Activated T-cell treated with anti-CD3 and anti-CD28 coated beads, Interleukin-2, amount 50 U/mL, for 24 hours (primary cell): ENCODE measurements around the gene CATSPERZ.

Experiments used
- DNase-seq: peaks from one replicate; pipeline ENCODE4 v3.0.0-alpha.2; 2020
- H3K27ac Mint-ChIP-seq: 2 replicates; pipeline ENCODE4 v1.8.0; 2020; ENCODE audit warnings: mild to moderate bottlenecking, mixed read lengths
- H3K27me3 Mint-ChIP-seq: 2 replicates; pipeline ENCODE4 v1.8.0; 2020; ENCODE audit warnings: mixed read lengths
- H3K36me3 Mint-ChIP-seq: 2 replicates; pipeline ENCODE4 v1.8.0; 2020; ENCODE audit warnings: low read depth, mixed read lengths
- H3K4me1 Mint-ChIP-seq: 2 replicates; pipeline ENCODE4 v1.8.0; 2020; ENCODE audit warnings: low read depth, mixed read lengths
- H3K4me3 Mint-ChIP-seq: 2 replicates; pipeline ENCODE4 v1.8.0; 2020; ENCODE audit warnings: mild to moderate bottlenecking, moderate library complexity, mixed read lengths
- H3K9me3 Mint-ChIP-seq: 2 replicates; pipeline ENCODE4 v1.8.0; 2020; ENCODE audit warnings: mixed read lengths

CATSPERZ gene

GRCh38 chr11:64299847-64300648 is at the start of gene CATSPERZ:
Gene CATSPERZ (plus strand): TSS chr11:64300358. CDS start chr11:64300411, 53 bp downstream.
- peaks cover 70% of the 10 kb centered on the region for H3K27me3 Mint-ChIP-seq
- peak; percentile 51 for DNase-seq
- no peaks in the 10 kb centered on the region for H3K9me3 Mint-ChIP-seq
- no peak within 1 kb of the TSS for H3K27ac Mint-ChIP-seq
- H3K4me3 Mint-ChIP-seq: peak within 1 kb of the TSS; percentile 57
- peaks cover 4% of the 10 kb centered on the region for H3K36me3 Mint-ChIP-seq
- H3K4me1 Mint-ChIP-seq: peaks cover 33% of the 10 kb centered on the region

GRCh38 chr11:64250415-64251015 is 49.6 kb upstream of the CATSPERZ start:
- peaks cover 24% of the 10 kb centered on the region for H3K4me1 Mint-ChIP-seq
- H3K4me3 Mint-ChIP-seq: peak overlapping the region; percentile 80
- H3K27ac Mint-ChIP-seq: no peak overlapping the region
- H3K27me3 Mint-ChIP-seq: no peaks in the 10 kb centered on the region
- peaks cover 12% of the 10 kb centered on the region for H3K36me3 Mint-ChIP-seq
- H3K9me3 Mint-ChIP-seq: no peaks in the 10 kb centered on the region
- DNase-seq: peak; percentile 62

GRCh38 chr11:64251016-64251752 is 49.0 kb upstream of the CATSPERZ start, which contains the start of gene PLCB3:
Gene PLCB3 (plus strand): TSS chr11:64251530. CDS start chr11:64251650, 120 bp downstream.
- peaks cover 9% of the 10 kb centered on the region for H3K36me3 Mint-ChIP-seq
- H3K4me3 Mint-ChIP-seq: peak within 1 kb of the TSS; percentile 82
- no peaks in the 10 kb centered on the region for H3K27me3 Mint-ChIP-seq
- H3K4me1 Mint-ChIP-seq: peaks cover 24% of the 10 kb centered on the region
- DNase-seq: peak; percentile 89
- H3K9me3 Mint-ChIP-seq: no peaks in the 10 kb centered on the region
- H3K27ac Mint-ChIP-seq: peak within 1 kb of the TSS; percentile 59

- Mint-ChIP-seq H3K9me3 (no peaks in the 10 kb centered on the region), H3K27ac (peak overlapping the region; percentile 59), H3K27me3 (no peaks in the 10 kb centered on the region), H3K36me3 (peaks cover 11% of the 10 kb centered on the region), H3K4me1 (peaks cover 24% of the 10 kb centered on the region), H3K4me3 (peak overlapping the region; percentile 82)
- DNase-seq: no peak
Observed at GRCh38 chr11:64251753-64252002, 48.5 kb upstream of the CATSPERZ start.

GRCh38 chr11:64252003-64252872 is 47.9 kb upstream of the CATSPERZ start:
- Mint-ChIP-seq H3K27ac (peak overlapping the region; percentile 59), H3K27me3 (no peaks in the 10 kb centered on the region), H3K4me3 (peak overlapping the region; percentile 82), H3K4me1 (peaks cover 22% of the 10 kb centered on the region), H3K36me3 (peaks cover 12% of the 10 kb centered on the region), H3K9me3 (no peaks in the 10 kb centered on the region)
- DNase-seq: no peak

- Mint-ChIP-seq H3K9me3 (no peaks in the 10 kb centered on the region), H3K4me3 (peak overlapping the region; percentile 16), H3K4me1 (peaks cover 19% of the 10 kb centered on the region), H3K36me3 (peaks cover 18% of the 10 kb centered on the region), H3K27me3 (no peaks in the 10 kb centered on the region), H3K27ac (no peak overlapping the region)
- DNase-seq: no peak
Observed at GRCh38 chr11:64253043-64253442, 47.1 kb upstream of the CATSPERZ start.

GRCh38 chr11:64253481-64253880 is 46.7 kb upstream of the CATSPERZ start:
- Mint-ChIP-seq H3K4me3 (peak overlapping the region; percentile 16), H3K27me3 (no peaks in the 10 kb centered on the region), H3K27ac (no peak overlapping the region)

GRCh38 chr11:64254326-64254725 is 45.8 kb upstream of the CATSPERZ start:
- H3K9me3 Mint-ChIP-seq: no peaks in the 10 kb centered on the region
- H3K36me3 Mint-ChIP-seq: peaks cover 28% of the 10 kb centered on the region
- H3K4me3 Mint-ChIP-seq: no peak overlapping the region
- peaks cover 16% of the 10 kb centered on the region for H3K4me1 Mint-ChIP-seq
- no peaks in the 10 kb centered on the region for H3K27me3 Mint-ChIP-seq
- no peak for DNase-seq
- H3K27ac Mint-ChIP-seq: no peak overlapping the region

More at GRCh38 chr11:64253481-64253880, 46.7 kb upstream of the CATSPERZ start:
- peaks cover 15% of the 10 kb centered on the region for H3K4me1 Mint-ChIP-seq
- no peak for DNase-seq
- H3K9me3 Mint-ChIP-seq: no peaks in the 10 kb centered on the region
- H3K36me3 Mint-ChIP-seq: peaks cover 22% of the 10 kb centered on the region

GRCh38 chr11:64255135-64256128 is 44.7 kb upstream of the CATSPERZ start:
- H3K4me1 Mint-ChIP-seq: peaks cover 21% of the 10 kb centered on the region
- H3K4me3 Mint-ChIP-seq: no peak overlapping the region
- no peak overlapping the region for H3K27ac Mint-ChIP-seq
- no peaks in the 10 kb centered on the region for H3K9me3 Mint-ChIP-seq
- H3K36me3 Mint-ChIP-seq: peaks cover 39% of the 10 kb centered on the region
- no peaks in the 10 kb centered on the region for H3K27me3 Mint-ChIP-seq
- DNase-seq: no peak

GRCh38 chr11:64256300-64256699 is 43.9 kb upstream of the CATSPERZ start:
- DNase-seq: no peak
- no peaks in the 10 kb centered on the region for H3K9me3 Mint-ChIP-seq
- H3K36me3 Mint-ChIP-seq: peaks cover 42% of the 10 kb centered on the region
- H3K4me1 Mint-ChIP-seq: peaks cover 18% of the 10 kb centered on the region
- no peaks in the 10 kb centered on the region for H3K27me3 Mint-ChIP-seq
- no peak overlapping the region for H3K27ac Mint-ChIP-seq
- no peak overlapping the region for H3K4me3 Mint-ChIP-seq

GRCh38 chr11:64258356-64258755 is 41.8 kb upstream of the CATSPERZ start:
- no peak for DNase-seq
- Mint-ChIP-seq H3K9me3 (no peaks in the 10 kb centered on the region), H3K27me3 (no peaks in the 10 kb centered on the region), H3K4me3 (no peak overlapping the region), H3K27ac (no peak overlapping the region), H3K36me3 (peaks cover 58% of the 10 kb centered on the region), H3K4me1 (peaks cover 11% of the 10 kb centered on the region)

- no peak overlapping the region for H3K4me3 Mint-ChIP-seq
- H3K4me1 Mint-ChIP-seq: peaks cover 11% of the 10 kb centered on the region
- peaks cover 61% of the 10 kb centered on the region for H3K36me3 Mint-ChIP-seq
- no peak overlapping the region for H3K27ac Mint-ChIP-seq
- no peak for DNase-seq
- H3K9me3 Mint-ChIP-seq: no peaks in the 10 kb centered on the region
- H3K27me3 Mint-ChIP-seq: no peaks in the 10 kb centered on the region
Observed at GRCh38 chr11:64258946-64259532, 41.1 kb upstream of the CATSPERZ start.

GRCh38 chr11:64259533-64260067 is 40.6 kb upstream of the CATSPERZ start:
- H3K27ac Mint-ChIP-seq: no peak overlapping the region
- no peaks in the 10 kb centered on the region for H3K27me3 Mint-ChIP-seq
- H3K4me1 Mint-ChIP-seq: peaks cover 11% of the 10 kb centered on the region
- no peak for DNase-seq
- no peaks in the 10 kb centered on the region for H3K9me3 Mint-ChIP-seq
- no peak overlapping the region for H3K4me3 Mint-ChIP-seq
- peaks cover 63% of the 10 kb centered on the region for H3K36me3 Mint-ChIP-seq
